Common myeloid progenitor, CD34-positive (primary cell): ENCODE results near the gene GDF2.

Source experiments
- CTCF ChIA-PET: fragments of 350-600 bp; sonication (Branson Sonifier 250); formaldehyde crosslinking; loops from one replicate; lab custom pipeline; 2021; ENCODE audit warnings: antibody characterized with exemption; lab: Charles Lee
- POLR2A ChIA-PET: fragments of 350-600 bp; sonication (Branson Sonifier 250); formaldehyde crosslinking; loops from one replicate; lab custom pipeline; 2021; ENCODE audit warnings: antibody characterized with exemption; lab: Charles Lee
- DNase-seq, 3 donors: peaks; one replicate each; pipeline versions ENCODE4 v3.0.0 to v3.0.0-alpha.2; 2013
- H3K27ac ChIP-seq, 2 experiments: 1 replicate in 1 of 2; 2 replicates in 1 of 2; pipeline ENCODE4 v1.7.0; 2013; ENCODE audit warnings: inconsistent platforms in 2 of 2, low read length in 2 of 2, mild to moderate bottlenecking in 2 of 2, low read depth in 1 of 2, moderate library complexity in 1 of 2; ENCODE audit not compliant: severe bottlenecking in 2 of 2, insufficient read depth in 1 of 2, poor library complexity in 1 of 2
- H3K27me3 ChIP-seq, 5 experiments: replicated peaks in 2 of 5; 1 replicate in 3 of 5; 2 replicates in 2 of 5; pipeline versions ENCODE4 v1.6.1 to v1.7.0; 2013; ENCODE audit warnings: low read length in 4 of 5, mild to moderate bottlenecking in 2 of 5, moderate library complexity in 2 of 5, inconsistent platforms in 1 of 5; ENCODE audit not compliant: insufficient read depth in 5 of 5, control insufficient read depth in 4 of 5
- H3K36me3 ChIP-seq, 4 experiments: 1 replicate in 2 of 4; 2 replicates in 2 of 4; pipeline versions ENCODE4 v1.6.1 to v1.7.0; 2013; ENCODE audit warnings: low read length in 3 of 4, control low read depth in 1 of 4, mild to moderate bottlenecking in 1 of 4; ENCODE audit not compliant: control insufficient read depth in 4 of 4, insufficient read depth in 4 of 4
- H3K4me1 ChIP-seq, 4 experiments: 1 replicate in 3 of 4; 2 replicates in 1 of 4; pipeline versions ENCODE4 v1.6.1 to v1.7.1; 2013; ENCODE audit warnings: low read length in 3 of 4, mild to moderate bottlenecking in 3 of 4, control low read depth in 1 of 4, inconsistent platforms in 1 of 4, moderate library complexity in 1 of 4; ENCODE audit not compliant: control insufficient read depth in 4 of 4, insufficient read depth in 4 of 4; ENCODE audit errors: control extremely low read depth in 1 of 4
- H3K4me3 ChIP-seq, 7 experiments: 1 replicate in 4 of 7; 2 replicates in 3 of 7; pipeline versions ENCODE4 v1.5.1 to v1.7.0; 2013; ENCODE audit warnings: mild to moderate bottlenecking in 7 of 7, low read length in 6 of 7, moderate library complexity in 6 of 7, inconsistent platforms in 2 of 7, low read depth in 2 of 7, control low read depth in 1 of 7; ENCODE audit not compliant: insufficient read depth in 4 of 7, control insufficient read depth in 1 of 7; ENCODE audit errors: extremely low read depth in 1 of 7
- H3K9me3 ChIP-seq, 5 experiments: 1 replicate in 4 of 5; 2 replicates in 1 of 5; pipeline versions ENCODE4 v1.6.1 to v1.7.1; 2013; ENCODE audit warnings: low read length in 4 of 5, mild to moderate bottlenecking in 2 of 5, inconsistent platforms in 1 of 5, low read depth in 1 of 5, moderate library complexity in 1 of 5; ENCODE audit not compliant: control insufficient read depth in 4 of 5, insufficient read depth in 2 of 5; ENCODE audit errors: control extremely low read depth in 1 of 5
- WGBS: methylation state at CpG from one replicate; pipeline ENCODE4 v1.1.5; 2013; ENCODE audit not compliant: insufficient coverage; 5-methylcytosine and 5-hydroxymethylcytosine counted together

GDF2 gene

DNA sequence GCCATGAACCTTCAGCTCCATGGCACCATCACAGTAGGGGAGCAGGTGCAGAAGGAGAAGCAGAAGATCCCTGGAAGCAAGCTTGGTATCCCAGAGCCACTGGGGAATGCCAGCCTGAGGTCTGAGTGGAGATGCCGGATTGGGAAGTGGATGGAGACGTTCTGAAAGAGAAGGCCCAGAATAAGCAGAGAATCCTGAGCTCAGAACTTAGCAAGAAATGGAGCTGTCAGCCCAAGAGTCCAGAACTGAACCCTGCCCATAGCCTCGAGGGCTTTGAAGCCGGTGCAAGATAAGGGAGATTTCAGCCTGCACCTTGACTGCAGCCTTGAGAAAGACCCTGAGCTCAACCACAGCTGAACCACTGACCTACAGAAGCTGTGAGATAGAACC is 36.1 kb upstream of the GDF2 start:
- POLR2A ChIA-PET = no interaction called here
- CTCF ChIA-PET = interaction anchor here (2.9 kb wide), 1 partner anchor 10 kb away, joined by 8 read pairs; no protein-coding TSS in a partner anchor
- peaks cover 0 to 6% (median 0%) of the 10 kb centered on the region in 5 experiments for H3K27me3 ChIP-seq
- no peak overlapping the region for H3K27ac ChIP-seq
- H3K4me3 ChIP-seq = no peak overlapping the region
- 88% methylated on average over 4 of the region's 4 CpGs for WGBS
- no peaks in the 10 kb centered on the region for H3K9me3 ChIP-seq
- DNase-seq = no peak
- H3K4me1 ChIP-seq = peaks cover 0 to 14% (median 5%) of the 10 kb centered on the region in 4 experiments
- H3K36me3 ChIP-seq = no peaks in the 10 kb centered on the region

DNA sequence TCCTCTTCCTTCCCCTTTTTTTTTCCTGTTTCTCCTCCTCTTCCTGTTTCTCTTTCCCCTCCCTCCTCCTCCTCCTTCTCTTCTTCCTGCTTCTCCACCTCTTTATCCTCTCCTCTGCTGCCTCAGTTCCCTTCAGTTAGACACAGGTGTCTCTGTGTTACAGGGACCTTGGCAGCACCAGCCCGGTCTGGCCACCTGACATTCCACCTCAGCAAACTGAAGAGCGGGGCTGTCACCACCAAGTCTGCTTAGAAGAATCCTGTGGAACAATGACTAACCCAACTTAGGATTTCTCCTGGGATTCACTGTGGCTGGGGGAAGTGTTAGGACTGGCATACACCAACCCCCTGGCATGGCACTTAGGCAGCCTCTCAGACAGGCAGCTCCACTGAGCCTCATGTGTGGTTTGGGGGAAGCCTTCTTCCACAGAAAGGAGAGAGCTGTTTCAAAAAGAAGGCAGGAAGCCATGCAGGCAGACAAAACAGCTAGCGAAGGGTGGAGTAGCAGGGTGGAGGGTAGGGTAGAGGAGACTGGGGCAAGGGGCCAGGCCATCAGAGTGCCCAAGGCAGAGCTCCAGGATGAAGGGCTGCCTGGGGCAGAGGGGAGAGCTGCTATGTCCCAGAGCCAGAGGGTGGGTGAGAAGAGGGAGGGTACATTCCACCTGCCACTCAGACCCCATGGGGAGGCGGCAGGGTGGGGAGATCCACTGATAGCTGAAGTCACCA is 35.5 kb upstream of the GDF2 start:
- H3K9me3 ChIP-seq = no peaks in the 10 kb centered on the region
- WGBS = 94% methylated on average over 3 of the region's 4 CpGs
- H3K27me3 ChIP-seq = peaks cover 0 to 6% (median 0%) of the 10 kb centered on the region in 5 experiments
- POLR2A ChIA-PET = interaction anchor here (0.6 kb wide), 1 partner anchor 10 kb away, joined by 3 read pairs; no protein-coding TSS in a partner anchor
- no peak overlapping the region for H3K27ac ChIP-seq
- CTCF ChIA-PET = interaction anchor here (1.7 to 2.9 kb wide), 2 partner anchors 10 to 239 kb away, joined by 7 to 8 read pairs; no protein-coding TSS in a partner anchor
- H3K4me3 ChIP-seq = no peak overlapping the region
- H3K36me3 ChIP-seq = no peaks in the 10 kb centered on the region
- no peak for DNase-seq
- peaks cover 0 to 14% (median 5%) of the 10 kb centered on the region in 4 experiments for H3K4me1 ChIP-seq

DNA sequence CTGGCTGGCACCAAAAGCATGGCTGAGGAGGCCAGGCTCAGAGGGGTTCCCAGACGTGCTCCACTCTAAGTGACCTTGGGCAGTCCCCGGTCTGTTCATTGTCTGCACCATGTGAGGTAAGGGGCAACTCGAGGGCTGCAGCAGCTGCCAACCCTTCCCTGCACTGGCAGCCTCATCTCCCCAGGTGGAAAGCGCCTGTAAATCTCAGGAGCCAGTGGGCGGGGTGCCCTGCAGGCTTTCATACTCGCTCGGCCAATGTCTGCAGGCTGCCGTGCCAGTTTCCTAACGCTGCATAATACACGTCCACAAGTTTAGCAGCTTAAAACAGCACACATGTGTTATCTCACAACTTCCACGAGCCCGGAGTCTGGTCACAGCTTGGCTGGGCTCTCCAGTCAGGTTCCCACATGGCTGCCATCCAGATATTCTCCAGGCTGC is 34.9 kb upstream of the GDF2 start:
- POLR2A ChIA-PET = interaction anchor here (0.6 kb wide), 1 partner anchor 10 kb away, joined by 3 read pairs; no protein-coding TSS in a partner anchor
- WGBS = 97% methylated on average over 12 of the region's 12 CpGs
- Histone ChIP-seq H3K9me3 (no peaks in the 10 kb centered on the region), H3K4me3 (no peak overlapping the region), H3K4me1 (peaks cover 0 to 14% (median 5%) of the 10 kb centered on the region in 4 experiments), H3K27ac (no peak overlapping the region), H3K27me3 (peaks cover 0 to 6% (median 0%) of the 10 kb centered on the region in 5 experiments), H3K36me3 (no peaks in the 10 kb centered on the region)
- CTCF ChIA-PET = interaction anchor here (1.7 to 2.9 kb wide), 2 partner anchors 9 to 239 kb away, joined by 7 to 8 read pairs; no protein-coding TSS in a partner anchor
- no peak for DNase-seq

DNA sequence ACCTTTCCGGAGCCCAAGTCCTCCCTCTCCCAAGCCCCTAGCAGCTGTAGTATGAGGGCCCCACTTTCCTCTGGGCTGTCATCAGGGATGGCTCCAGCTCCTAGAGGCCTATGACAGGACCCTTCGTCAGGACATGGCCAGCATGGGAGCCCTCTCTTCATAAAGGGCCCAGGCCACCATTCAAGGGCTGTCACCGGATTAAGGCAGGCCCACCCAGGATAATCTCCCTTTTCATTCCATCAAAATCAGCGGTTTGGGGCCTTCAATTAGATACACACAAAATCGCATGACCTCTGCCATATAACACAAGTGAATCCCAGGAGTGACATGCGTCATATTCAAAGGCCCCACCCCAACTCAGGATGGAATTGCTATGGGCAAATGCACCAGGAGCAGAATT is 34.4 kb upstream of the GDF2 start:
- Histone ChIP-seq H3K36me3 (no peaks in the 10 kb centered on the region), H3K4me3 (no peak overlapping the region), H3K4me1 (peaks cover 0 to 14% (median 5%) of the 10 kb centered on the region in 4 experiments), H3K9me3 (no peaks in the 10 kb centered on the region), H3K27ac (no peak overlapping the region), H3K27me3 (peaks cover 0 to 6% (median 0%) of the 10 kb centered on the region in 5 experiments)
- ChIA-PET POLR2A (no interaction called here), CTCF (interaction anchor here (1.7 to 2.9 kb wide), 2 partner anchors 9 to 240 kb away, joined by 7 to 8 read pairs; no protein-coding TSS in a partner anchor)
- DNase-seq = no peak
- WGBS = 100% methylated on average over 3 of the region's 6 CpGs

DNA sequence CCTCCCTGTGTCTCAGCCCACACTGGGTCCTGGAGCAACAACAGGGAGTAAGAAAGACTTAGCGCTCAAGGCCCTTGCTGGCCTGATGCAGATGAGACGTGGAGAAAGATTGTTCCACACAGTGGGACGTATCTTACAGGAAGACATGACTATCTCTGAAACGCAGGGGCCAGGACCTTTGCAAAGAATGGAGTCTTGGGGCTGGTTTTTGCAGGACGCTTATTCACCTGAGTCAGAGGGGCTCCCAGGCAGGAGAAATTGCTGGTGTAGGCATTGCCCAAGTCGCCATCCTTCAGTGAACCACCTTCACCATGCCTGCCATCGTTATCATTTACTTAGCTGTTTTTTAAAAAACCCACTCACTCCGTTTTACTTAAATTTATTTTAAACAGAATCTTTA is 34.0 kb upstream of the GDF2 start:
- Histone ChIP-seq H3K27me3 (peaks cover 0 to 8% (median 0%) of the 10 kb centered on the region in 5 experiments), H3K4me1 (peaks cover 0 to 14% (median 5%) of the 10 kb centered on the region in 4 experiments), H3K4me3 (no peak overlapping the region), H3K27ac (no peak overlapping the region), H3K9me3 (no peaks in the 10 kb centered on the region), H3K36me3 (no peaks in the 10 kb centered on the region)
- POLR2A ChIA-PET = no interaction called here
- DNase-seq = no peak
- CTCF ChIA-PET = interaction anchor here (1.7 kb wide), 1 partner anchor 240 kb away, joined by 7 read pairs; no protein-coding TSS in a partner anchor
- WGBS = 95% methylated on average over 5 of the region's 8 CpGs

DNA sequence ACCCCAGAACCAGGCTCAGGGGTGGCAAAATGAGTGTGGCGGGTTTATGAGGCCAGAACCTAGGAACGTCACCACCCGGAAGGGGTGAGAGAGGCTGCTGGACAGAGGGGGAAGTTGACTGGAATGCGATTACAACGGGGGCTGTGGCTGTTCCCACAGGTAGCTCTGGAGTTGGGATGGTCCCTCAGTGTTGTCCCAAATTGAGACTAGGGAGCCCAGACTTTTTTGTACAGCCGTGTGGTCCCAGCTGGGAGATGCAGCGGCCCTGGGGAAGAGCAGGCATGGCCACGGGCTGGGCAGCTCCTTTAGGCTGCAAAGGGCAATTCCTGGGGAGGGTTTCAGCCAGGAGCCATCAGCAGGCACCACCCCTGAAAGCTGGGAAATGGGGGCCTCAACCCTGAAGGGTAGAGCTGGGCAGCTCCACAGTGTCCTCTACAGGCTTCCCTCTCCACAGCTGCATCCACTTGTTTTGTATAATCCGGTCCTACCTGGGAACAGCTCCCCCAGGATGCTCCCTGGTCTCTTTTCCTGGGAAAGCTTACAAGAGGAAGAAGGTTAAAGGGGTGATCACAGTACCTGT is 33.2 kb upstream of the GDF2 start:
- 77% methylated on average over 6 of the region's 9 CpGs for WGBS
- no peak overlapping the region for H3K4me3 ChIP-seq
- CTCF ChIA-PET = interaction anchor here (0.8 to 0.9 kb wide), 2 partner anchors 11 kb away, joined by 3 read pairs; partner anchors contain the start of gene GDF10
- no peak overlapping the region for H3K27ac ChIP-seq
- peaks cover 0 to 14% (median 5%) of the 10 kb centered on the region in 4 experiments for H3K4me1 ChIP-seq
- POLR2A ChIA-PET = no interaction called here
- H3K9me3 ChIP-seq = no peaks in the 10 kb centered on the region
- H3K36me3 ChIP-seq = no peaks in the 10 kb centered on the region
- DNase-seq = no peak
- H3K27me3 ChIP-seq = peaks cover 0 to 9% (median 0%) of the 10 kb centered on the region in 5 experiments
